Measurements from ENCODE around the gene SLC6A18. TPM values are rescaled to one million over a fixed set of nuclear protein-coding genes. Genes with fewer than 3 reads are reported as not detected.

The SLC6A18 gene
- total and polyA plus RNA-seq, 2 of the 13 experiments (the other 11 are each of a cell fraction or from before 2014, with no cell fraction given): not detected

DNA sequence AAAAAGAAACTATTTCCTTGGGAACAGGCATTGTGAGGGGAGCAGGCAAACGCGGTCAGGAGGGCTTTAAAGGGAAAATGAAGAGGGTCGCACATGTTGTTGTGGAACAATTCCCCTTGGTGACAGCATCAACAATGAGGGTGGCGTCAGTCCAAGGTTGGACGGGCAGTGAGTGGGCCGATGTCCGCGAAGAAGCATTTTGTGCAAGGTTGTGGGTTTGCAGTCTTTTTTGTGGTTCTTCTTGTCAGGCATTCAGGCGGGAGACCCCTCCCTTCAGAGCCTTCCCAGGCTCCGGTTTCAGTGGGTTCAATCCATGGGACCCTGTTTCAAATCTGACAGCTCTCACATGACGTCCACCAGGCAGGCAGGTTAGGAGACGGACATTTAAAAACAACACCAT lies 34.9 kb upstream of the SLC6A18 start:
- Histone ChIP-seq H3K27ac (ENCODE audit: extremely low read length, insufficient read depth, low read length) (no peak overlapping the region), H3K4me3 (replicated peaks in 1 of 3; ENCODE audit: insufficient read depth in 1 of 3, low read depth in 2 of 3, low read length in 3 of 3) (no peak overlapping the region), H3K9me3 (ENCODE audit: low read length) (no peaks in the 10 kb centered on the region), H3K9ac (ENCODE audit: insufficient read depth, low read depth, low read length) (no peak overlapping the region), H3K79me2 (ENCODE audit: insufficient read depth, low read length) (no peaks in the 10 kb centered on the region), H3K27me3 (ENCODE audit: control insufficient read depth in 1 of 2, insufficient read depth in 2 of 2, low read length in 2 of 2) (peaks cover 2 to 17% of the 10 kb centered on the region in 2 experiments; a peak in 4 of 5 replicates), H3K4me2 (ENCODE audit: low read depth, low read length) (no peak overlapping the region), H4K20me1 (ENCODE audit: insufficient read depth, low read length) (no peaks in the 10 kb centered on the region), H3K4me1 (ENCODE audit: insufficient read depth, low read length) (peaks cover 49% of the 10 kb centered on the region), H2AFZ (ENCODE audit: low read length) (no peak overlapping the region), H3K36me3 (replicated peaks in 1 of 2; ENCODE audit: control insufficient read depth in 1 of 2, insufficient read depth in 2 of 2, low read length in 2 of 2) (no peaks in the 10 kb centered on the region)
- no peak for FAIRE-seq
- BruUV-seq (replicated peaks): no TSS peak
- intact Hi-C loops (cut with micrococcal nuclease; ENCODE audit: unreplicated experiment): no loop called here
- TF ChIP-seq ZBTB20 (CRISPR knock-in tag; IDR thresholded peaks at IDR 0.05; ENCODE audit: borderline replicate concordance, low read depth): no peak
- no peak for TF ChIP-seq SYNCRIP (IDR thresholded peaks at IDR 0.05; ENCODE audit: insufficient read depth, low read depth, low read length)
- DNase-seq (ENCODE audit: low spot score): no peak
- ChIA-PET CTCF (ENCODE audit: low intra/inter-chr PET ratio, low total read pairs) (no interaction called here), POLR2A (no interaction called here)
- WGBS (ENCODE audit: low lambda C conversion rate): 68% methylated on average over 12 of the region's 12 CpGs
- in situ Hi-C loops (cut with HindIII; ENCODE audit: extremely low pct_ligation_motif_present, low pct_unique_long_range_greater_than_20kb): no loop called here
- ATAC-seq: no peak

DNA sequence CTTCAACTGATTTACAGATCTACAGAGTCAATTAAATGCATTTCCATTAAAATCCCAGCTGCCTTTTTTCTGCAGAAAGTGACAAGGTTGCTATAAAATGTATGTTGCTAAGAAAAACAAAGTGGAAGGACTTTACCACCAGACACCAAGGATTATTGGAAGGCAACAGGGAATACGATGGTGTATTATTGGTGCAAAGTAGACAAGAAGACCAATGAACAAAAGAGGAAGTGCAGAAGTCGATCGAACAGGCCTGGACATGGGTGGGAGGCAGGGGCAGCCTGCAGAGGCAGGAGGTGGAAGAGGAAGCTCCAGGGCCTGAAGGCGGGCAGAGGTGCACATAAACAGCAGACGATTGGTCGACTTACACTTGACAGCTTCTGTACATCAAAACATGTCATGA lies 34.3 kb upstream of the SLC6A18 start:
- H3K9ac ChIP-seq (ENCODE audit: insufficient read depth, low read depth, low read length): no peak overlapping the region
- no TSS peak for BruUV-seq (replicated peaks)
- no peak overlapping the region for H3K4me3 ChIP-seq (replicated peaks in 1 of 3; ENCODE audit: insufficient read depth in 1 of 3, low read depth in 2 of 3, low read length in 3 of 3)
- ChIA-PET CTCF (ENCODE audit: low intra/inter-chr PET ratio, low total read pairs) (no interaction called here), POLR2A (no interaction called here)
- H4K20me1 ChIP-seq (ENCODE audit: insufficient read depth, low read length): no peaks in the 10 kb centered on the region
- H3K27ac ChIP-seq (ENCODE audit: extremely low read length, insufficient read depth, low read length): no peak overlapping the region
- FAIRE-seq: no peak
- H3K9me3 ChIP-seq (ENCODE audit: low read length): no peaks in the 10 kb centered on the region
- TF ChIP-seq GABPA (IDR thresholded peaks at IDR 0.05; ENCODE audit: low read depth, low read length) (no peak), GABPA (CRISPR knock-in tag; IDR thresholded peaks at IDR 0.05; ENCODE audit: low read depth) (0 out of 2 replicates have a peak, but pooled peaks have one; percentile 13), ZFAT (CRISPR knock-in tag; conservative IDR thresholded peaks at IDR 0.05) (no peak), SRF (IDR thresholded peaks at IDR 0.05; ENCODE audit: low read depth, low read length) (no peak), ZNF703 (CRISPR knock-in tag; IDR thresholded peaks at IDR 0.05; ENCODE audit: borderline replicate concordance) (no peak)
- TF ChIP-seq, protein P1, sequence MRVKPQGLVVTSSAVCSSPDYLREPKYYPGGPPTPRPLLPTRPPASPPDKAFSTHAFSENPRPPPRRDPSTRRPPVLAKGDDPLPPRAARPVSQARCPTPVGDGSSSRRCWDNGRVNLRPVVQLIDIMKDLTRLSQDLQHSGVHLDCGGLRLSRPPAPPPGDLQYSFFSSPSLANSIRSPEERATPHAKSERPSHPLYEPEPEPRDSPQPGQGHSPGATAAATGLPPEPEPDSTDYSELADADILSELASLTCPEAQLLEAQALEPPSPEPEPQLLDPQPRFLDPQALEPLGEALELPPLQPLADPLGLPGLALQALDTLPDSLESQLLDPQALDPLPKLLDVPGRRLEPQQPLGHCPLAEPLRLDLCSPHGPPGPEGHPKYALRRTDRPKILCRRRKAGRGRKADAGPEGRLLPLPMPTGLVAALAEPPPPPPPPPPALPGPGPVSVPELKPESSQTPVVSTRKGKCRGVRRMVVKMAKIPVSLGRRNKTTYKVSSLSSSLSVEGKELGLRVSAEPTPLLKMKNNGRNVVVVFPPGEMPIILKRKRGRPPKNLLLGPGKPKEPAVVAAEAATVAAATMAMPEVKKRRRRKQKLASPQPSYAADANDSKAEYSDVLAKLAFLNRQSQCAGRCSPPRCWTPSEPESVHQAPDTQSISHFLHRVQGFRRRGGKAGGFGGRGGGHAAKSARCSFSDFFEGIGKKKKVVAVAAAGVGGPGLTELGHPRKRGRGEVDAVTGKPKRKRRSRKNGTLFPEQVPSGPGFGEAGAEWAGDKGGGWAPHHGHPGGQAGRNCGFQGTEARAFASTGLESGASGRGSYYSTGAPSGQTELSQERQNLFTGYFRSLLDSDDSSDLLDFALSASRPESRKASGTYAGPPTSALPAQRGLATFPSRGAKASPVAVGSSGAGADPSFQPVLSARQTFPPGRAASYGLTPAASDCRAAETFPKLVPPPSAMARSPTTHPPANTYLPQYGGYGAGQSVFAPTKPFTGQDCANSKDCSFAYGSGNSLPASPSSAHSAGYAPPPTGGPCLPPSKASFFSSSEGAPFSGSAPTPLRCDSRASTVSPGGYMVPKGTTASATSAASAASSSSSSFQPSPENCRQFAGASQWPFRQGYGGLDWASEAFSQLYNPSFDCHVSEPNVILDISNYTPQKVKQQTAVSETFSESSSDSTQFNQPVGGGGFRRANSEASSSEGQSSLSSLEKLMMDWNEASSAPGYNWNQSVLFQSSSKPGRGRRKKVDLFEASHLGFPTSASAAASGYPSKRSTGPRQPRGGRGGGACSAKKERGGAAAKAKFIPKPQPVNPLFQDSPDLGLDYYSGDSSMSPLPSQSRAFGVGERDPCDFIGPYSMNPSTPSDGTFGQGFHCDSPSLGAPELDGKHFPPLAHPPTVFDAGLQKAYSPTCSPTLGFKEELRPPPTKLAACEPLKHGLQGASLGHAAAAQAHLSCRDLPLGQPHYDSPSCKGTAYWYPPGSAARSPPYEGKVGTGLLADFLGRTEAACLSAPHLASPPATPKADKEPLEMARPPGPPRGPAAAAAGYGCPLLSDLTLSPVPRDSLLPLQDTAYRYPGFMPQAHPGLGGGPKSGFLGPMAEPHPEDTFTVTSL (CRISPR knock-in tag; IDR thresholded peaks at IDR 0.05; ENCODE audit: borderline replicate concordance): no peak
- no peaks in the 10 kb centered on the region for H3K79me2 ChIP-seq (ENCODE audit: insufficient read depth, low read length)
- H3K27me3 ChIP-seq (ENCODE audit: control insufficient read depth in 1 of 2, insufficient read depth in 2 of 2, low read length in 2 of 2): peaks cover 2 to 18% of the 10 kb centered on the region in 2 experiments; a peak in 4 of 5 replicates
- ATAC-seq: no peak
- intact Hi-C loops (cut with micrococcal nuclease; ENCODE audit: unreplicated experiment) (no loop called here), in situ Hi-C loops (cut with HindIII; ENCODE audit: extremely low pct_ligation_motif_present, low pct_unique_long_range_greater_than_20kb) (no loop called here)
- 20% methylated on average over 6 of the region's 6 CpGs for WGBS (ENCODE audit: low lambda C conversion rate)
- no peaks in the 10 kb centered on the region for H3K36me3 ChIP-seq (replicated peaks in 1 of 2; ENCODE audit: control insufficient read depth in 1 of 2, insufficient read depth in 2 of 2, low read length in 2 of 2)
- DNase-seq (ENCODE audit: low spot score): no peak
- peaks cover 43% of the 10 kb centered on the region for H3K4me1 ChIP-seq (ENCODE audit: insufficient read depth, low read length)
- H3K4me2 ChIP-seq (ENCODE audit: low read depth, low read length): peak overlapping the region; percentile 41; the same call in 1 of the 2 replicates
- no peak overlapping the region for H2AFZ ChIP-seq (ENCODE audit: low read length)

All from HepG2 (cell line).